Cerebellar nuclear complex (tissue), 1 donor: ENCODE measurements around the gene KIF26B.

Experiments
- DNase-seq, 2 experiments: peaks; one replicate each; lab custom pipeline; 2025; lab: John Stamatoyannopoulos, UW

Gene KIF26B

GRCh38 chr1:245133995-245134715 is 20.6 kb upstream of the KIF26B start:
- no peak for DNase-seq

DNA sequence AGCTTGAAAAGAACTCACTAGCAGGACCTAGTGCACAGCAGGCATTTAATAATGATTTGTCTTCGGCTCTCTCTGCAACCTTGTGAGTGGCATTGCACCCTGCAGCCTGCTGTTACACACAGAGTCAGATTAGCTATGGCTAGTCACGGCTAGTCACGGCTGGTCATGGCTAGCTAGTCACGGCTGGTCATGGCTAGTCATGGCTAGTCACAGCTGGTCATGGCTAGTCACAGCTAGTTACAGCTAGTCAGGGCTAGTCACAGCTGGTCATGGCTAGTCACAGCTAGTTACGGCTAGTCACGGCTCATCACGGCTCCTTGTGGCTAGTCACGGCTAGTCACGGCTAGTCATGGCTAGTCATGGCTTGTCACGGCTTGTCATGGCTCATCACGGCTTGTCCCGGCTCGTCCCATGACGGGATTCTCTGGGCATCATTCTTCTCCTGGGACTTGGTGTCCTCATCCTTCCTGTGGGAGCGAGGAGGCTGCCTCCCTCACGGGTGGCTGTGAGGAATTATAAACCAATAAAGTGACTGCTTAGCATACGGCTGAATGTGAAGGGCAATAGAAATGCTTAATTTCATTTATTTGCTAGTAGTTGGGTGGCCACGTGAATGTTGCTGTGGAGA is 12.5 kb upstream of the KIF26B start:
- no peak for DNase-seq

DNA sequence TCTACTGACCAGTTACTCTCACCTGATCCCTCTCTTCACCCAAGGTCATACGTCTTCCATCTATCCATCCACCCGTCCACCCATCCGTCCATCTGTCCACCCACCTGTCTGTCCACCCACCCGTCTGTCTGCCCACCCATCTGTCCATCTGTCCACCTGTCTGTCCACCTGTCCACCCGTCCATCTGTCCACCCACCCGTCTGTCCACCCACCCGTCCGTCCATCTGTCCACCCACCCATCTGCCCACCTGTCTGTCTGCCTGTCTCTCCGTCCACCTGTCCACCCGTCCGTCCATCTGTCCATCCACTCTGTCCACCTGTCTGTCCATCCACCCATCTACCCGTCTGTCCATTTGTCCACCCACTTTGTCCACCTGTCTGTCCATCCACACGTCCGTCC is 11.8 kb upstream of the KIF26B start:
- DNase-seq = no peak

GRCh38 chr1:245143849-245144248 is 10.9 kb upstream of the KIF26B start:
- no peak for DNase-seq

DNA sequence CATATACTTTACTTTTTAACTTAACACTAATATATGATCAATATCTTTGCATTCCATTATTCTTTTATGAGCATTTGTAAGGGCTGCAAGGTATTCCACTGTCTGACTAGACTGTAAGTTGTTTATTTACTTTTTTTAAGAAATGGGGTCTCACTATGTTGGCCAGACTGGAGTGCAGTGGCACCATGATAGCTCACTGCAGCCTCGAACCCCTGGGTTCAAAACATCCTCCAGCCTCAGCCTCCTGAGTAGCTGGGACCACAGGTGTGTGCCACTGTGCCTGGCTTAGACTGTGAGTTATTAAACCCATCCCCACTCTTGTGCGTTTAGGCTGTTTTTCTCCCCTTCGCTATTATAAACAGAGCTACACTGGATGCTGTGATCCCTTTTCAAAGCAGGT is 6.7 kb upstream of the KIF26B start:
- no peak for DNase-seq

DNA sequence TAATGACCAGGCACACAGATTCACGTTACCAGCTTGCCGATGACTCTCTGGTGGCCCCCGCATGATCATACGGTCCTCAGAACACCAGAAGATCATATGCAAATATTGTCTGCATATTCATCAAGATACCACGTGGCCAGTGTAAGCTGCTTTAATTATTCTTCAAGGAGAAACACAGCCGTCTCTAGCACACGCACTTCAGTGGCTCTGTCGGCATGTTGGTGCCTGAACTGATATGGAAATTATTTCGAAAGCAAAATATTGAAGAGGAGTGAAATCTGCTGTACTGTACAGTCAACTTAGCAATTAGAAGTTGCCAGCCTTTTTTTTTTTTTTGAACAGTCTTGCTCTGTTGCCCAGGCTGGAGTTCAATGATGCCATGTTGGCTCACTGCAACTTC is 5.9 kb upstream of the KIF26B start:
- no peak for DNase-seq

GRCh38 chr1:245153081-245153551 is 1.7 kb upstream of the KIF26B start:
- peak in 1 of 2 experiments; percentile 75 for DNase-seq

- DNase-seq = no peak
Observed at GRCh38 chr1:245153552-245154428, 995 bp upstream of the KIF26B start.

DNA sequence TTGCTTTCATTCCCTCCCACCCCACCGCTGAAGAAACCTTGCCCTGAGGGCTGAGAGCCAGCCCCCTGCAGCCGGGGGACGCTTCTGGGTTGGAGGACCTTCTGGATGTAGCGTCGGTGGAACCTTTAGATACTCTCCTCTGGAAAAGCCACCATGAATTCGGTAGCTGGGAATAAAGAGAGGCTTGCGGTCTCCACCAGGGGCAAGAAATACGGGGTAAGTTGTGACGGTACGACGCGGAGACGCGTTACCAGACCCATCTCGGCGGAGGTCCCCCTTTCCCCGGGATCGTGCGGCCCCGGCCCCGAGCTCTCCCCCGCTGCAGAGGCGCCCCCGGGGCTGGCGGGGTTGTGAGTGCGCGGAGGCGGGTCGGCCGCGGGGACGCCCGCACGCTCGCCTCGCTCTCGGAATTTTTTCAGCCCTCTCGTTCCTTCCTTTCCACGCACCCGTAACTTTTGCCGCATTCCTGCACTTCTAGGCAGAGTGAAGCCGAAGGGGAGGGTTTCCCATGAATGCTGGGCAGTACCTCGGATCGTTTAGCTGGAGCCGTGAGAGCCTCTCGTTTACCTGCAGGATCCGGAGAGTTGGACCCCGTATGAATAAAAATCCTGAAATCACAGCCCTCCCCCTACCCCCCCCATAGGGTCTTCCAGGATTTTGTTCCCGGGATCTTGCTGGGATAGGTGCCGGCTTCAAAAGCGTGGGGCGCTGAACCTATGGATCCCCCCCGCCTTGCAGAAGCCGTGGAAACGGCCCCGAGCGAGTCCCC is 671 bp downstream of the KIF26B start:
- DNase-seq = no peak

GRCh38 chr1:245156041-245156735 is 1.4 kb downstream of the KIF26B start:
- peak; percentile 32 to 38 for DNase-seq

DNA sequence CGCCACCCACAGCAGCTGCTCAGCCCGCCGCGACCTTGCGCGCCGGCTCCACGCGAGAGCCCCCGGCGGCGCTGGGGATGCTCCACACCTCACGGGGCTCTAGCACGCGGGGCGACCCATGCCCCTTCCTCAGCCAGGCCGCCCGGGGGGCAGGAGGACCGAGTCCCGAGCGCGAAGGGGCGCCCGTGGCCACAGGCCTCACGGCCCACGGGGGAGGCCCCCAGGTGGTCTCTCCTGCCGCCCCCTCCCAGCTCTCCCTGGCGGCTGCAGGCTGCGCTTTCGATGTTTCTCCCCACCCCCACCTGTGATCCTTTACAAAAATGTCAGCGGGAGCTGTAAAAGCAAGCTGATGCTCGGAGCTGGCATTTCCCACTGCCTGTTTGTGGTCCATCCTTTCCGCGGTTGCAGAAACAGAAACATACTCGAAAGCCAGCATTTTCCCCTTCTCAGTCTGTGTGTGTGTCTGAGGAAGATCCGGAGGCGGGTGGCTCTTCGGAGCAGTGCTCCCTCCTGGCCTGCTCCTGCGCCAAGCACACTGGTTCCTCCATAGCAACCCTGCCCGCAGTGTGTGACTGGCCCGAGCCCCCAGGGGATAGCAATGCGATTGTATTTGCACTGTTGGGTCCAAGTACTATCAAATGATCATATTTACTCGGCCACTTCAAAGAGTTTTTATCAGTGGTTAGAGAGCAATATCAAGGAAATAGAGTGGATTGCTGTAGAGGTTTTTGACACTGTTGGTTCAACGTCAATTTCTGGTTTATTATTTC is 2.1 kb downstream of the KIF26B start:
- peak in 1 of 2 experiments; percentile 29 for DNase-seq

GRCh38 chr1:245158913-245159312 is 4.1 kb downstream of the KIF26B start:
- no peak for DNase-seq

DNA sequence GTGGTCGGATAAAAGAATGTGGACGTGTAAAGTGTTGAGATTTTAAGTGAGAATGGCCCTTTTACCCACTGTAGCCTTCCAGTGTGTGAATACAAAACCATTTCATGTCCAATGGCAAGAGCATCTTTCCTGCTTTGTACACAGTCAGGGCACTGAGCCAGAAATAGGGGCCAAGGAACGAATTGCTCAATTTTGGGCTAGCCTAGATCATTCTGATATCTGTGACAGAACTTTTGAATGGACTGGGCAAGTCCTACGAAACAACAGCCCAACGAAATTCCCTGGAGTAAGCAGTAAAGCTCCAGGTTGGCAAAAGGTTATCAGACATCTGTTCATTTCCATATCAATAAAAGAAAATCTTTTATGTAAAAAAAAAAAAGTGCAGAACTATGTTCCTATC is 5.5 kb downstream of the KIF26B start:
- DNase-seq = no peak

DNA sequence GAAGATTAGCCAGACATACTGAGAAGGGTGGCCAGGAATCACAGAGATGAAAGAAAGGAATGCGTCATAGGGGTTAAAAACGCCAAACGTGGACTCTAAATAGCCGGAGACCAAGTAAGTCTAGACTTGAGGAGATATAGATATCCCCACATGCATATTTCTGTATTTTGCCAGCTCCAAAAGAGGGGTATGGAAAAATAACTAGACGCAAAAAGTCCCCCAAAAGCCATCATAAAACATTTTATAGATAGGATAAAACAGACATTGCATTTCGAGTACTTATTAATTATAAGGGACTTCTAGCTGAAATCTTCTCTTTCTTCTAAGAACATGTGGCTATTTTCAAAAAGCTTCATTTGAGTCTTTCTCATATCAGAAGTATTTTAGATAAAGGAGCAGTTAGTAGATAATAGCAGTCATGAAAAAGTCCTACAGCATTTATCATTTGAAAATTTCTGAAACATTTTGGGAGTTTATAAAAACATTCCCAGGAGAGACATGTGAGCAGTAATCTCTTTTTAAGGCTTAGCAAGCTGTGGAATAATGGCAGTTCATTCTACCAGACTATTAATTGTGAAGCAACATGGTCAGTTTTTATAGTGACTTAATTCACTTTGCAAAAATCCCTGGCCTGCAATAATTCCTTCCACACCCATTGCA is 6.1 kb downstream of the KIF26B start:
- DNase-seq = no peak

DNA sequence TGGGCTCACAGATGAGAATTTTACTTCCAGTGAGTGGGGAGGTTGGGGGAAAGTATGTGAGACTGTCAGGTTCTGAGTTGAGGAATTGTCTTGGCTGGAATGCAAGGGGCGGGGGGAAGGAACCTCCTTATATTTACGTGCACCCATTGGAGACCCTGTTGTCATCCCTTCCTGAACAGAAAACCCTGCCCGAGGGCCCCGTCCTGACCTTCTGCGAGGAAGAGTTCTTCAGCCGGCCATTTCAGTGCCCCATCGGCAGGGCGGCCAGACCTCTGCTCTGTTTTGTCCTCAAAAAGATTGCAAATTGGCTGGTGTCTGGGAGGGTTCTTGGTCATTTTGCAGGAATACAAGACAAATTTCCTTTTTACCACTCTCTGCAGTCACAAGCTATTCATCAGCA is 7.1 kb downstream of the KIF26B start:
- no peak for DNase-seq

- no peak for DNase-seq
Observed at GRCh38 chr1:245166471-245166885, 11.7 kb downstream of the KIF26B start.

DNA sequence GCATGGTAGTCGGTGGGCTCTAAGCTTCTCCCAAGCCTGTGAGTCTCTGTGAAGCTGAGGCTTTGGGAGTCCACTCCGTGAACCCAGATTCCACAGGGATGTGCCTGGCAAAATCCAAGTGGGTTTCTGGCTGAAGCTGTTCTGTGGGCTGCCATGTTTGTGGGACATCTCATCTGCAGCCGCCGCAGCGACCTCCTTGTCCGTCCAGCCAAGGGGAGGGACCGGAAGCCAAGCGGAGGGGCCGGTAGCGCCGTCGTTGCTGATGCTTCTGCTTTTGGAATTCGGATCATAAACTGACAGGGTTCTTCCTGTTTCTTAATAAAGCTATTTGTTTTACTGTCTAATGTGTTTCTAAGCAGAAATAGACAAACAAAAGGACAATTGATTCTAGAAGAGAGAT is 13.3 kb downstream of the KIF26B start:
- no peak for DNase-seq

GRCh38 chr1:245168906-245169305 is 14.1 kb downstream of the KIF26B start:
- DNase-seq = no peak

DNA sequence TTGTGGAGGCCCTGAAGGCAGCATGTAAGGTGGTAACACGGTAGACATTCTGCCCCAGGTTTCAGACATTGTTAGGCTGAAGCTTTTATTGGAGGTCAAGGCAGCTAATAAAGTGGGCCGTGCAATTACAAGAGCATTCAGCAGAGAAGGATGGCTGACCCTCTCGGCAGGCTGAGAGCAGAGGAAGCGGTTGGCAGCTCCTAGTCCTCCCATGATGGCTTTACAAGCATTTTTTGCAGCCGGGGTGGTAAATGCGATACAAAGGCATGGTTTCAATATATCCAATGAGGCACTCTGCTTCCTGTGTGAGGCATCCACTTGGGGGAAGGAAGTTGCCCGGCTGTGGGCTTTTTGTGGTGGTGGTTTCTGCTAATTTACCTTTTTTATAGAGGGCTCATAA is 14.6 kb downstream of the KIF26B start:
- no peak for DNase-seq

GRCh38 chr1:245172026-245172425 is 17.2 kb downstream of the KIF26B start:
- DNase-seq = no peak
